HG03575 (cell line): ENCODE results near the gene IL31RA.
"Not testable (repeated sequence)": the region's sequence is repeated elsewhere in the genome, so short reads cannot be mapped to it uniquely, and the experiment has no call there.

Experiments
- ATAC-seq: cut with Tn5 transposase; IDR thresholded peaks from one replicate; pipeline ENCODE4 v1.9.1; 2021; ENCODE audit not compliant: unreplicated experiment, insufficient number of reproducible peaks, low FRiP score; ENCODE audit errors: extremely low read depth

IL31RA gene

DNA sequence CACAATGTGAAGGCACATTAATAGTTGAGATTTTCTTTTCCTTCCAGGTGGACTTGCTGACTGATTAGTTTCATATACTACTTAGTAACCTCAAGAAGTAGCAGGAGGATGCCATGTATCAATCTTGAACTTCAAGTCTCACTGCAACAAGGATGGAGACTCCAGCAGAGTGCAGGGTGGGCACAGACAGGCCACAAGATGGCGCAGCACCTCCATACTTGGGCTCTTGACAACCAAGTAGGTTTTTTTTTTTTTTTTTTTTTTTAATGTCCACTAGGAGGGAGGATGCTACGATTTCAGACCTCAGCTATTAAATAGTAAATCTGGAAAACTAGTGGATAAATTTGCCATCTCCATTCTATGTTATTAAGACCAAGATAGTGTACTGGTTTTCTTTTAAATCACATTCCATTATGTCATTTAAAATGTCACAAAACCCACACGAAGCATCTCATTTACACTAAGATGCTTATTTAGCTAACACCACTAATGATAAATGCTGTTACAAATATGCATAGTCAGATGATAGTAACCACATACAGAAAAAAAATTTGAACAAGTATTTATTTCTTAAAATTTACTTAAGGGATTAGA is 85.0 kb downstream of the IL31RA start:
- no peak for ATAC-seq

DNA sequence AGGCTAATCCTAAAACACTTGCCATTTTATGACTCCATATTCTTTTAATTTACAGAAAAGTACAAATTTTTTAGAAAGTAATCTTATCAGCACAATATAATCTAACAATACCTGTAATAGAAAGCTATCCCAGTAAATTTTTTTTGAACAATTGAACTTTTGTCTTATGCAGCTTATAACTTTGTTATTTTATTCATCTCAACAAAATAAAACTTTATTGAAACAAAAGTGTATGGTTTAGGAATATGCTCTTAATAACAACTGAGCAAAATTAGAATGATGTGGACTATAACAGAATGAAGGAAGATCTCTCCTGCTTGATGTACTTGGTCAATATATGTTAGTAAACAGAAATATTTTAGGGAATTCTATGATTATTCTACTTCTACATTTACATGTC is 86.4 kb downstream of the IL31RA start:
- ATAC-seq, result not testable (repeated sequence)

DNA sequence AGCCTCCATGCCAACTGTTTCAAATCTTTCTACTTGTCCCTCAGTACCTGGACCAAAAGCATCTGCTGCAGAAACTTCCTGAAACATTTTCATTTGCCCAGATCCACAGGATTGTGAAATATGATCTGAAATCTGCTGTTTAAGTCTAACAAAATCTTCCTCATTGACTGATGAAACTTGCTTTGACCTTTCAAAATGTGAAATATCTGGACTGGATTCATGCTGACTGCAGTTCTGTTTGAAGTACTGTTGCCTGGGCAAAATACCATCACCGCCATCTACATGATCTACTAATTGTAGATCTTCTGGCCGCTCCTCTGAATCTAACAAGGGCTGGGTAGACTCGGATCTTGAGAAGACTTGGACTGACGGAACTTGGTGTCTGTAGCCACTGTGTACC is 90.0 kb downstream of the IL31RA start:
- not testable (repeated sequence) for ATAC-seq

DNA sequence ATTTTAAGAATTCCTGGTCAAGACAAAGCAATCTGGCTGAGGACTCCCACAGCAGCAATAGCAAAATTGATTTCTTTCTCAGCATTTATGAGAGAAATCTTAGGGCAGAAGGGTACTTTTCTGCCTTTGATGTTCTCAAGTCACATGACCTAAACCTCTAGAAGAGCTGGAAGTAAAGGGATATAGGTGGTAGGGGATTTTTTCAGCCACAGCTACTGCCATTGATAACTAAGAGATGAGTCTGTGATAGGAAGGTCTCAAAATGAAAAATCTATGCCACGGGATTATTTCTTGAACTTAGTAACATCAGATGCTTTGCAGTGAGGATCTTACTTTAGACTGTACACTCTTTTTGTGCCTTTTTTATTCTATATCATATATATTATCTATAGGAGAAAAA is 108.1 kb downstream of the IL31RA start:
- no peak for ATAC-seq

DNA sequence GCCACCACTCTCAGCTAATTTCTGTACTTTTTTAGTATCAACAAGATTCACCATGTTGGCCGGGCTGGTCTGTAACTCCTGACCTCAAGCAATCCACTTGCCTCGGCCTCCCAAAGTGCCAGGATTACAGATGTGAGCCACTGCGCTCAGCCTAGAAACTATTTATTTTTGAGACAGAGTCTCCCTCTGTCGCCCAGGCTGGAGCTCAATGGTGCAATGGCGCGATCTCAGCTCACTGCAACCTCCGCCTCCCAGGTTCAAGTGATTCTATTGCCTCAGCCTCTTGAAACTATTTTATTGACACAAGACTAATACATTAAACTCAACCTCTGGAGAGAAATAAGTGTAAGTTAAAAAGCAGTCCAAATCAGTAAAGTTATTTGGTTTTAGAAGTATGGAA is 109.6 kb downstream of the IL31RA start:
- no peak for ATAC-seq

DNA sequence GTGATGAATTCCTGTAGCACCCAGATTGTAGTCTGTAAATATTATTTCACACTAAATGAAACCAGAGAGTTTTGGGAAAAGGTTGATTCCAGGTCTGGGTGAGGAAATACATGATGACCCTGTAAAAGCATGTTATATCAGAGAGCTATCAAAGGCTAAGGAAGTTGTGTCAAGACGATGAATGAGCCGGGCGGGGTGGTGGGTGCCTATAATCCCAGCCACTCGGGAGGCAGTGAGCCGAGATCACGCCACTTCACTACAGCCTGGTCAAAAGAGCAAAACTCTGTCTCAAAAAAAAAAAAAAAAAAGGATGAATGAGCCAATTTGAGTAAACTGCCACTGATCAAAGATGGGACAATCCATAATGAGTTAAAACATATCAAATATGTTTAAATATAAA is 114.4 kb downstream of the IL31RA start:
- no peak for ATAC-seq

DNA sequence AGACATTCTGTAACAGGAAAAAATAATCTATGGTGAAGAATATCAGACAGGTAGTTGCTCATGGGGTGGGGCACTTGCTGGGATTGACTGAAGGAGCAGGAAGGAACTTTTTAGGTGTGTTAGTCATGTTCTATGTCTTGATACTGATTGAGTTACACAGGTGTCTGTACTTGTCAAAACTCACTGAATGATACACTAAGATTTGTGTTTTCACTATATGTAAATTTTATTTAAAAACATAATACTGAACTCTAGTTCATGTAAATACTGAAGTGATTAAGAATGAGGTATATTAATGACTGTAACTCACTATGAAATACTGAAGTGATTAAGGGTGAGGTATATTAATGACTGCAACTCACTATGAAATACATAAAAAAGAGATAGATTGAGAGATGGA is 115.1 kb downstream of the IL31RA start:
- no peak for ATAC-seq

DNA sequence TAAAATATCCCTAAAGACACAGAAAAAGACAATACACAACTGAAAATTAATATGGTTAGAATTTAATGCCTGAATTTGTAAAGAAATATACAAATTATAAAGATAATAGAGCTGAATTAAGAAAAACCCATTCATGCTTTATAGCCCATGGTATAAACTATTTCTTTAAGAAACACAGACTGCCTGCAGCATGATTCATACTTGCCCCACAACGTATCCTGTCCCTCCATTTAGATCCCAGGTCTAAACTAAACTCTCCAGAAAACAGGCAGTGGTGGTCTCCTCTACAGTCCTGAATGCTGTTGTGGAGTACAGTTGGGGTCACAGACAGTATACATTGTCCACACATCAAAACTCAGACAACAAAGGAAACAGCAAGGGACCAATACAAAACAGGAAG is 118.8 kb downstream of the IL31RA start:
- no peak for ATAC-seq
